Measurements from ENCODE around the gene RBL1. TPM values are rescaled to one million over a fixed set of nuclear protein-coding genes. Genes with fewer than 3 reads are reported as not detected.
"Not testable (repeated sequence)": the region's sequence is repeated elsewhere in the genome, so short reads cannot be mapped to it uniquely, and the experiment has no call there.

The RBL1 gene
- total RNA-seq, 1 donor from 2014 or later = 3.4 TPM

DNA sequence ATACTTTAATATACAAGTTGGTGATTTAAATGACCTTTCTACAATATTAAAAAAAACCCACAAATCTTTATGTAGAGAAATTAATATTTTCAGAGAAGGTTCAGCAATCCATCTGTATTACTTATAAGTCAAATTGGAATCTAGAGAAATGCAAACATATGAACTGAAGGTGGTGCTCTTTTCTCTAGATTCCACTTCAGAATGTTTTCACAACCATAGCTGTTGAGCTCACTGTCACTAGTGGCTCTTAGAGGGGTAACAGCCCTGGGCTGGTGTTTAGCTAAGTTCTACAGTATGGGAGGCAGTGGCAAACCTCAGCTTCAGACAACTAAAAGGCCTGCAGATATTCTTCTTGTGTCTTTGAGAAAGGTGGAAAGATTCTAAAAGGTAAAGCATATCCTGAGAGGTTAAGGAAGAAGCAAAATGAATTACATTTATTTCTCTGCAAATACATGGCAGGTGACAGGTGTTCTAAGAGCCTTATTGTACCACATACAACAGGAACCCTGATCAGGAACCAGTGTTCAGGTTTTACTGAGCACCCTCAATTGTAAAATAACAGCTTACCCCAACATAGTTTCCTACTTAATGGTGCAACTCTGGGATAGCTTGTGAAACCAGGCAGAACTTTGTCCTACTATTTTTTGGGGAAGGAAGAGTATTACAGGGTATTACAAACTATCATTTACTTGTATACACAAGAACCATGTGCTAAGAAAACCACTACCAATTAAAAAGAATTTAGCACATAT is 87.7 kb downstream of the RBL1 start:
- Mint-ChIP-seq H3K9me3 (ENCODE audit: unreplicated experiment) (peaks cover 2% of the 10 kb centered on the region), H3K4me3 (ENCODE audit: unreplicated experiment) (no peak overlapping the region), H3K36me3 (ENCODE audit: low read depth, unreplicated experiment) (peaks cover 3% of the 10 kb centered on the region), H3K4me1 (ENCODE audit: low read depth, unreplicated experiment) (no peaks in the 10 kb centered on the region), H3K27ac (ENCODE audit: unreplicated experiment) (no peak overlapping the region), H3K27me3 (ENCODE audit: low read depth, unreplicated experiment) (no peaks in the 10 kb centered on the region)
- Histone ChIP-seq H3K4me1 (ENCODE audit: insufficient read depth, low read length) (no peaks in the 10 kb centered on the region), H3K79me2 (ENCODE audit: insufficient read depth, low read length) (no peaks in the 10 kb centered on the region), H2AFZ (ENCODE audit: low read depth, low read length) (no peak overlapping the region), H3K9me3 (ENCODE audit: insufficient read depth, low read depth, low read length) (no peaks in the 10 kb centered on the region), H3K27ac (ENCODE audit: low read depth, low read length) (no peak overlapping the region), H3K9ac (ENCODE audit: low read length) (no peak overlapping the region), H3K27me3 (ENCODE audit: insufficient read depth, low read length) (no peaks in the 10 kb centered on the region), H3K4me2 (ENCODE audit: low read length) (no peak overlapping the region), H4K20me1 (ENCODE audit: insufficient read depth, low read length) (no peaks in the 10 kb centered on the region), H3K36me3 (ENCODE audit: insufficient read depth, low read length) (no peaks in the 10 kb centered on the region), H3K4me3 (ENCODE audit: insufficient read depth, low read depth, low read length) (no peak overlapping the region)
- no peak for TF ChIP-seq EZH2 (IDR thresholded peaks at IDR 0.05; ENCODE audit: insufficient read depth, low read length)
- TF ChIP-seq, protein P1, sequence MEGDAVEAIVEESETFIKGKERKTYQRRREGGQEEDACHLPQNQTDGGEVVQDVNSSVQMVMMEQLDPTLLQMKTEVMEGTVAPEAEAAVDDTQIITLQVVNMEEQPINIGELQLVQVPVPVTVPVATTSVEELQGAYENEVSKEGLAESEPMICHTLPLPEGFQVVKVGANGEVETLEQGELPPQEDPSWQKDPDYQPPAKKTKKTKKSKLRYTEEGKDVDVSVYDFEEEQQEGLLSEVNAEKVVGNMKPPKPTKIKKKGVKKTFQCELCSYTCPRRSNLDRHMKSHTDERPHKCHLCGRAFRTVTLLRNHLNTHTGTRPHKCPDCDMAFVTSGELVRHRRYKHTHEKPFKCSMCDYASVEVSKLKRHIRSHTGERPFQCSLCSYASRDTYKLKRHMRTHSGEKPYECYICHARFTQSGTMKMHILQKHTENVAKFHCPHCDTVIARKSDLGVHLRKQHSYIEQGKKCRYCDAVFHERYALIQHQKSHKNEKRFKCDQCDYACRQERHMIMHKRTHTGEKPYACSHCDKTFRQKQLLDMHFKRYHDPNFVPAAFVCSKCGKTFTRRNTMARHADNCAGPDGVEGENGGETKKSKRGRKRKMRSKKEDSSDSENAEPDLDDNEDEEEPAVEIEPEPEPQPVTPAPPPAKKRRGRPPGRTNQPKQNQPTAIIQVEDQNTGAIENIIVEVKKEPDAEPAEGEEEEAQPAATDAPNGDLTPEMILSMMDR (IDR thresholded peaks at IDR 0.05; ENCODE audit: insufficient read depth, low read depth, low read length) = peak; percentile 25
- FAIRE-seq (no peak), DNase-seq (ENCODE audit: low read depth) (peak; percentile 20)

- H3K4me1 Mint-ChIP-seq (ENCODE audit: low read depth, unreplicated experiment); H3K9me3 Mint-ChIP-seq (ENCODE audit: unreplicated experiment); H3K9me3 ChIP-seq (ENCODE audit: insufficient read depth, low read depth, low read length); H3K4me3 ChIP-seq (ENCODE audit: insufficient read depth, low read depth, low read length); H3K4me2 ChIP-seq (ENCODE audit: low read length); FAIRE-seq; H2AFZ ChIP-seq (ENCODE audit: low read depth, low read length); H3K36me3 Mint-ChIP-seq (ENCODE audit: low read depth, unreplicated experiment); DNase-seq (ENCODE audit: low read depth); H3K36me3 ChIP-seq (ENCODE audit: insufficient read depth, low read length); H3K27me3 ChIP-seq (ENCODE audit: insufficient read depth, low read length); H3K79me2 ChIP-seq (ENCODE audit: insufficient read depth, low read length); H4K20me1 ChIP-seq (ENCODE audit: insufficient read depth, low read length); H3K27ac ChIP-seq (ENCODE audit: low read depth, low read length); H3K27ac Mint-ChIP-seq (ENCODE audit: unreplicated experiment); H3K4me1 ChIP-seq (ENCODE audit: insufficient read depth, low read length); H3K4me3 Mint-ChIP-seq (ENCODE audit: unreplicated experiment); H3K9ac ChIP-seq (ENCODE audit: low read length); H3K27me3 Mint-ChIP-seq (ENCODE audit: low read depth, unreplicated experiment): not testable (repeated sequence)
Observed at GRCh38 chr20:37005062-37005942, 90.5 kb downstream of the RBL1 start.

DNA sequence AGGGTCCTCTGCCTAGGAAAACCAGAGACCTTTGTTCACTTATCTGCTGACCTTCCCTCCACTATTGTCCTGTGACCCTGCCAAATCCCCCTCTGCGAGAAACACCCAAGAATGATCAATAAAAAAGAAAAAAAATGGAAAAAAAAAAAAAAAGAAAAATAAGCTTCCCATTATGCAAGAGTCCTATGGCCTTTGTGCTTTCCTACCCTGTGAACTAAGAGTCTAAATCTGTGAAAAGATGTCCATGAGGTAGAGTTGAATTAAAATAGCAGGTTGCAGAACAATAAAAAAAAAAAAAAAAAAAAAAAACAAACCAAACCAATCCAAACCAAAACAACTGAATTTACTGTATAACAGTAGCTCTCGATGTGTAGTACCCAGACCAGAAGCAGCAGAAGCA is 94.2 kb downstream of the RBL1 start:
- H3K4me2 ChIP-seq (ENCODE audit: low read length); H3K27me3 ChIP-seq (ENCODE audit: insufficient read depth, low read length); H3K27ac Mint-ChIP-seq (ENCODE audit: unreplicated experiment); H3K36me3 ChIP-seq (ENCODE audit: insufficient read depth, low read length); H3K9me3 Mint-ChIP-seq (ENCODE audit: unreplicated experiment); H3K36me3 Mint-ChIP-seq (ENCODE audit: low read depth, unreplicated experiment); H3K9ac ChIP-seq (ENCODE audit: low read length); H3K4me1 ChIP-seq (ENCODE audit: insufficient read depth, low read length); H3K4me3 ChIP-seq (ENCODE audit: insufficient read depth, low read depth, low read length); H3K27ac ChIP-seq (ENCODE audit: low read depth, low read length); FAIRE-seq; H2AFZ ChIP-seq (ENCODE audit: low read depth, low read length); H3K4me1 Mint-ChIP-seq (ENCODE audit: low read depth, unreplicated experiment); H3K27me3 Mint-ChIP-seq (ENCODE audit: low read depth, unreplicated experiment); H3K79me2 ChIP-seq (ENCODE audit: insufficient read depth, low read length); DNase-seq (ENCODE audit: low read depth); H3K4me3 Mint-ChIP-seq (ENCODE audit: unreplicated experiment); H3K9me3 ChIP-seq (ENCODE audit: insufficient read depth, low read depth, low read length); H4K20me1 ChIP-seq (ENCODE audit: insufficient read depth, low read length): not testable (repeated sequence)

GRCh38 chr20:37000171-37000570 is 95.6 kb downstream of the RBL1 start:
- FAIRE-seq = not testable (repeated sequence)

More at GRCh38 chr20:37000171-37000570, 95.6 kb downstream of the RBL1 start:
- not testable (repeated sequence) for H3K27ac ChIP-seq (ENCODE audit: low read depth, low read length); H3K9ac ChIP-seq (ENCODE audit: low read length); H3K9me3 ChIP-seq (ENCODE audit: insufficient read depth, low read depth, low read length); H3K4me3 Mint-ChIP-seq (ENCODE audit: unreplicated experiment); H3K79me2 ChIP-seq (ENCODE audit: insufficient read depth, low read length); H3K27me3 Mint-ChIP-seq (ENCODE audit: low read depth, unreplicated experiment); DNase-seq (ENCODE audit: low read depth); H3K4me1 ChIP-seq (ENCODE audit: insufficient read depth, low read length); H3K36me3 Mint-ChIP-seq (ENCODE audit: low read depth, unreplicated experiment); H3K4me3 ChIP-seq (ENCODE audit: insufficient read depth, low read depth, low read length); H4K20me1 ChIP-seq (ENCODE audit: insufficient read depth, low read length); H3K27me3 ChIP-seq (ENCODE audit: insufficient read depth, low read length); H3K4me1 Mint-ChIP-seq (ENCODE audit: low read depth, unreplicated experiment); H2AFZ ChIP-seq (ENCODE audit: low read depth, low read length); H3K9me3 Mint-ChIP-seq (ENCODE audit: unreplicated experiment); H3K4me2 ChIP-seq (ENCODE audit: low read length); H3K27ac Mint-ChIP-seq (ENCODE audit: unreplicated experiment); H3K36me3 ChIP-seq (ENCODE audit: insufficient read depth, low read length)

Data from astrocyte (in vitro differentiated cells and primary cell).